ENCODE data around the gene THY1.

Gene THY1

GRCh38 chr11:119377961-119378667 is 44.9 kb downstream of the THY1 start:
- no peak for DNase-seq
- Mint-ChIP-seq H3K4me1 (peaks cover 0 to 8% of the 10 kb centered on the region in 2 donors), H3K4me3 (no peak overlapping the region), H3K9me3 (no peaks in the 10 kb centered on the region), H3K27me3 (peaks cover 0 to 6% of the 10 kb centered on the region in 2 donors), H3K36me3 (no peaks in the 10 kb centered on the region), H3K27ac (no peak overlapping the region)
- ATAC-seq (replicated peaks) = no peak

GRCh38 chr11:119377112-119377901 is 45.7 kb downstream of the THY1 start:
- H3K27ac Mint-ChIP-seq = no peak overlapping the region
- ATAC-seq (replicated peaks) = no peak
- no peaks in the 10 kb centered on the region for H3K9me3 Mint-ChIP-seq
- no peaks in the 10 kb centered on the region for H3K36me3 Mint-ChIP-seq
- DNase-seq = no peak
- H3K27me3 Mint-ChIP-seq = peaks cover 1 to 6% of the 10 kb centered on the region in 2 donors
- H3K4me1 Mint-ChIP-seq = peaks cover 0 to 8% of the 10 kb centered on the region in 2 donors
- no peak overlapping the region for H3K4me3 Mint-ChIP-seq

- Mint-ChIP-seq H3K4me1 (peaks cover 0 to 8% of the 10 kb centered on the region in 2 donors), H3K4me3 (no peak overlapping the region), H3K27ac (no peak overlapping the region), H3K9me3 (no peaks in the 10 kb centered on the region), H3K36me3 (no peaks in the 10 kb centered on the region), H3K27me3 (peaks cover 5 to 10% of the 10 kb centered on the region in 2 donors)
- ATAC-seq (replicated peaks) (no peak), DNase-seq (no peak)
Measured at GRCh38 chr11:119376197-119376847, 46.6 kb downstream of the THY1 start.

DNA sequence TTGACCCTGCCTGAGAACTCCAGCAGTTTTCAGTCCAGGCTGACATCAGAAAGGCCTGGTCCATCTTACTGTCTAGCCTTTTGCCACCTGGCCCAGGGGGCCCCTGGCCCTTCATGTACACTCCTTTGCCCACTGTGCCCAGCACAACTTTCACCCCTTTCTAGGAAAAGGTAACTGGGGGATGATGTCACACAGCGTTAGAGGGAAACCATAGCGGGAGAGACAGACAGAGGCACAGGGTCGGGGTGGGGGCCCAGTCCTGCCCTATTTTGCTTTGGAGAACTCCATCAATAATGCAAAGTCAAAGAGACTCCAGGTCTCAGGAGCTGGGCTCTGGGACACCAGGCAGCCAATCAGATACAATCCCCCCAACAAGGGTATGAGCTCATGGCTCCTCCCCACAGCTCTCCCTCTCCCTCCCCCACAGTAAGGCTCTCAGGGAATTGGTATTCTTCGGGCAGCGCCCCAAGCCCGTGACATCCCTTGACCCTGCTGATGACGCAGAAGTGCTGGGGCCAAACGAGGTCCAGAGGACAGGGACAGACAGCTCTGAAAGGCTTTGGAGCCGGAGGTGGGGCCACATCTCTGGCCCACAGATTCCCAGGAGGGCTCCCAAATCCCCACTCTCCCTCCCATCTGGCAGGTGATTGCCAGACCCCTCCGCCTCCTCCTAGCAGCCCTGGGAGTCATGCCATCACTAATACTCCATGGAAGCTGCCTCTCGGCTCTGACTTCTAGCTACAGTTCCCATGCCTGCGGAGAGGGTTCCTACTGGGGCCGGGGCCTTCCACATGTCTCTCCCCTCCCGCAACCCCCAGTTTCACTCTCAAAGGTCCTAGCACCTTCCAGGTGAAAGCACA is 47.4 kb downstream of the THY1 start:
- Mint-ChIP-seq H3K9me3 (no peaks in the 10 kb centered on the region), H3K4me3 (no peak overlapping the region), H3K36me3 (no peaks in the 10 kb centered on the region), H3K27me3 (peaks cover 7 to 17% of the 10 kb centered on the region in 2 donors), H3K27ac (no peak overlapping the region), H3K4me1 (peaks cover 0 to 4% of the 10 kb centered on the region in 2 donors)
- DNase-seq = no peak
- ATAC-seq (replicated peaks) = no peak

- Mint-ChIP-seq H3K4me1 (peaks cover 0 to 4% of the 10 kb centered on the region in 2 donors), H3K27me3 (peaks cover 14 to 25% of the 10 kb centered on the region in 2 donors), H3K27ac (no peak overlapping the region), H3K9me3 (no peaks in the 10 kb centered on the region), H3K4me3 (no peak overlapping the region), H3K36me3 (no peaks in the 10 kb centered on the region)
- DNase-seq (no peak), ATAC-seq (replicated peaks) (peak in 1 of 2 donors; percentile 19)
Measured at GRCh38 chr11:119374632-119375336, 48.2 kb downstream of the THY1 start.

- ATAC-seq (replicated peaks) = peak; percentile 56 to 57
- Mint-ChIP-seq H3K36me3 (no peaks in the 10 kb centered on the region), H3K4me1 (peaks cover 0 to 4% of the 10 kb centered on the region in 2 donors), H3K4me3 (no peak overlapping the region), H3K9me3 (no peaks in the 10 kb centered on the region), H3K27ac (no peak overlapping the region), H3K27me3 (peaks cover 19 to 32% of the 10 kb centered on the region in 2 donors)
- no peak for DNase-seq
Measured at GRCh38 chr11:119373921-119374631, 48.9 kb downstream of the THY1 start.

- H3K27me3 Mint-ChIP-seq = peaks cover 22 to 36% of the 10 kb centered on the region in 2 donors
- H3K4me1 Mint-ChIP-seq = peaks cover 0 to 4% of the 10 kb centered on the region in 2 donors
- ATAC-seq (replicated peaks) = no peak
- H3K27ac Mint-ChIP-seq = no peak overlapping the region
- no peak overlapping the region for H3K4me3 Mint-ChIP-seq
- no peak for DNase-seq
- H3K36me3 Mint-ChIP-seq = no peaks in the 10 kb centered on the region
- no peaks in the 10 kb centered on the region for H3K9me3 Mint-ChIP-seq
Measured at GRCh38 chr11:119373059-119373920, 49.7 kb downstream of the THY1 start.

- H3K4me3 Mint-ChIP-seq = no peak overlapping the region
- H3K9me3 Mint-ChIP-seq = no peaks in the 10 kb centered on the region
- no peak overlapping the region for H3K27ac Mint-ChIP-seq
- no peak for ATAC-seq (replicated peaks)
- no peaks in the 10 kb centered on the region for H3K36me3 Mint-ChIP-seq
- no peak for DNase-seq
- H3K27me3 Mint-ChIP-seq = peaks cover 30 to 45% of the 10 kb centered on the region in 2 donors
- peaks cover 0 to 4% of the 10 kb centered on the region in 2 donors for H3K4me1 Mint-ChIP-seq
Measured at GRCh38 chr11:119372260-119373058, 50.5 kb downstream of the THY1 start.

DNA sequence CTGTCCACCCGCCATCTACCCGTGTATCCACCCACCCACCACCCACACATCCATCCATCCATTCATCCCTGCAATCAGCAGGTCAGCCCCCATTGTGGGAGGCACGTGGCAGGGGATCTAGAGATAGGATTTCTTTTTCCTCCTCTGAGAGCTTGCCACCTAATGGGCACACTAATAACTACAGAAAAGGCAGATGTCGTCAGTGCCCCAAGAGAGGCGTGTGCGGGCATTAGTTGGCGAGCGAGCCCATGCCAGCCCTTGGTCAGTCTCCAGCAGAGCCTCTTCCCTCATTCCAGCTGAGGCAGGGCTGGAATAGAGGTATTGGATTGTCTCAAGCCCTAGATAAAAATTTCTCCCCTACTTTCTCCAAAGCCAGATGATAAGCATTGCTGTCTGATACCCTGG is 51.2 kb downstream of the THY1 start:
- H3K4me3 Mint-ChIP-seq = no peak overlapping the region
- ATAC-seq (replicated peaks) (peak in 1 of 2 donors; percentile 36), DNase-seq (no peak)
- H3K4me1 Mint-ChIP-seq = peaks cover 0 to 4% of the 10 kb centered on the region in 2 donors
- no peak overlapping the region for H3K27ac Mint-ChIP-seq
- H3K9me3 Mint-ChIP-seq = no peaks in the 10 kb centered on the region
- H3K27me3 Mint-ChIP-seq = peaks cover 37 to 51% of the 10 kb centered on the region in 2 donors
- H3K36me3 Mint-ChIP-seq = no peaks in the 10 kb centered on the region

DNA sequence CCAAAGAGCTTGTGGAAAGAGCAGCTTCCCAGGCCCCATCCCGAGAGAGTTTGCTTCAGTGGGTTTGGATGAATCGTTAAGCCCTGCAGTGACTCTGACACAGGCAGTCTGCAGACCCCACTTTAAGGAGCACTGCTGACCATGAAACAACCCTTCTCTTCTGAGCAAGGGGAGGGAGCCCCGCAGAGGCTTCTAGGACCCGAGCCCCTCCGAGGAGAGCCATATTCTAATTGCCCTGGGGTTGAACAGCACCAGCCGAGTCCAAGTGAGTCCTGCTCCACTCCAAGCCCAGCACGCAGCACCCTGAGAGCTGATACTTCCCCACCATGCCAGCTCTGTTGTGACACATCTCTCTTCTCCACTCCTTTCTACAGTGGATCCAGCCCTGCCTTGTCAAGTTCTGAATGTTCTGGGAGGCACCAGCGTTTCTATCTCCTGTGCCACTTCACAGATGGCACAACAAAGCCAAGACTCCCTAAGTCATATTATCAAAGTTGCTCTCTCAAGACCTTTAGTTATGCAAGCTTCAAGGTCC is 51.8 kb downstream of the THY1 start:
- Mint-ChIP-seq H3K4me3 (no peak overlapping the region), H3K4me1 (peaks cover 0 to 4% of the 10 kb centered on the region in 2 donors), H3K27ac (no peak overlapping the region), H3K36me3 (no peaks in the 10 kb centered on the region), H3K9me3 (no peaks in the 10 kb centered on the region), H3K27me3 (peaks cover 43 to 58% of the 10 kb centered on the region in 2 donors)
- no peak for ATAC-seq (replicated peaks)
- no peak for DNase-seq

DNA sequence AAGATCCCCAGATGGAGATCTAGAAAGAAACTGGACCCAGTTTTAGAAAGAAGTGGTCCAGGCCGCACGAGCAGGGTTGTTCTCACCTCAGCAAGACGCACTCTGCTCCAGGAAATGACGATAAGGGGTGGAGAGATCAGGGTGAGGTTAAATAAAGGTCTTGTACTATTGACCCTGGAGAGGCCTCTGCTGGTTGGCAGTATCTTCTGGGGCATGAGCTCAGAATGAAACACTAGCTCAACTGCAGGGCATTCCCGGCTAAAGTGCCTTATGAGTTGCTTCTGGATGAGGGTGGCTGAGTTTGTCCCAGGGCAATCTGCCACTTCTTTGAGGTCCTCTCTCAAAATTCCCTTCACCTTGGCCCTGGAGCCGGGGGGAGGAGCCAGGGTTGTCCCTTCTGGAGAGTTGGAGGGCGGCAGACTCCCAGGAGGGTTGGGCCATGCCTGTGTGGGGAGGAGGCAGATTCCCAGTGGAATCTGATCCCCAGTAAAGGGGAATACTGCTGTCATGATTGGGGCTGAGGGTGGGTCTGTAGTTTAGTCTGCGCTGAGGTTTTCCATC is 52.4 kb downstream of the THY1 start:
- Mint-ChIP-seq H3K4me3 (no peak overlapping the region), H3K27me3 (peaks cover 45 to 64% of the 10 kb centered on the region in 2 donors), H3K4me1 (peaks cover 0 to 4% of the 10 kb centered on the region in 2 donors), H3K27ac (no peak overlapping the region), H3K36me3 (no peaks in the 10 kb centered on the region), H3K9me3 (no peaks in the 10 kb centered on the region)
- DNase-seq = no peak
- no peak for ATAC-seq (replicated peaks)

Data from stimulated activated naive B cell treated with anti-CD40 and anti-IgM and Interleukin-4, amounts not matched to agents 10 μg/mL and 1 μg/mL and 100 μg/mL, for 72 hours (primary cell).